Activated T-helper 17 cell treated with anti-CD3 and anti-CD28 coated beads, Interleukin-2, amount 50 U/mL, for 72 hours (primary cell): ENCODE measurements around the gene SPTBN5. TPM values are rescaled to one million over a fixed set of nuclear protein-coding genes. Genes with fewer than 3 reads are reported as not detected.
A peak's percentile ranks its signal among the peaks of the same experiment; 100 is the strongest.

Experiments used
- ATAC-seq: fragments of 150-1000 bp; cut with Tn5 transposase; replicated peaks from 2 replicates; pipeline ENCODE4 v1.10.0; 2021; ENCODE audit warnings: mild to moderate bottlenecking, moderate library complexity
- H3K27ac Mint-ChIP-seq: one replicate; pipeline ENCODE4 v1.8.0; 2022; ENCODE audit warnings: mixed read lengths
- H3K27me3 Mint-ChIP-seq: one replicate; pipeline ENCODE4 v1.8.0; 2022; ENCODE audit warnings: mixed read lengths
- H3K36me3 Mint-ChIP-seq: one replicate; pipeline ENCODE4 v1.8.0; 2022; ENCODE audit warnings: low read depth, mild to moderate bottlenecking, mixed read lengths
- H3K4me1 Mint-ChIP-seq: one replicate; pipeline ENCODE4 v1.8.0; 2022; ENCODE audit warnings: mixed read lengths
- H3K4me3 Mint-ChIP-seq: one replicate; pipeline ENCODE4 v1.8.0; 2022; ENCODE audit warnings: mild to moderate bottlenecking, mixed read lengths
- H3K9me3 Mint-ChIP-seq: one replicate; pipeline ENCODE4 v1.8.0; 2022; ENCODE audit warnings: mixed read lengths
- total RNA-seq, 2 donors: library from RNA; stranded (reverse); gene quantifications; one replicate each; pipeline ENCODE4 v1.2.3, GENCODE V29; 2022

The SPTBN5 gene
- total RNA-seq, 2 donors from 2014 or later = 2.4 to 4.9 TPM

DNA sequence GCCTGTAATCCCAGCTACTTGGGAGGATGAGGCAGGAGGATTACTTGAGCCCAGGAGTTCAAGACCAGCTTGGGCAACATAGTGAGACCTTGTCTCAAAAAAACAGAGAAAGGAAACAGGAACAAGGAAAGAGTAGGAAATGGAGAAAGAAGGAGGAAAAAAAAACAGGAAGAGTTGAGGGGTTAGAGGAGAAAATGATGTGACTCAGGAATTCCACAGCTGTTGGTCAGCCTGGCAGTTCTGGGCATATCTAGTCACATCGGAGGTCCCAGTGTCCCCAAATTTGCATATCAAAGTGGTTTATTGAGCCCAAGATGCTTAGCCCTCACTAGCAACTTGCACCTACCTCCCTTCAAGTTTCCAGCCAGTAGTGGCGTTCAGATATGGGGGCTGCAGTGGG lies 84.7 kb downstream of the SPTBN5 start:
- ATAC-seq = no peak
- Mint-ChIP-seq H3K27me3 (no peaks in the 10 kb centered on the region), H3K9me3 (no peaks in the 10 kb centered on the region), H3K27ac (peak overlapping the region; percentile 10), H3K36me3 (peaks cover 5% of the 10 kb centered on the region), H3K4me3 (no peak overlapping the region), H3K4me1 (peaks cover 13% of the 10 kb centered on the region)

DNA sequence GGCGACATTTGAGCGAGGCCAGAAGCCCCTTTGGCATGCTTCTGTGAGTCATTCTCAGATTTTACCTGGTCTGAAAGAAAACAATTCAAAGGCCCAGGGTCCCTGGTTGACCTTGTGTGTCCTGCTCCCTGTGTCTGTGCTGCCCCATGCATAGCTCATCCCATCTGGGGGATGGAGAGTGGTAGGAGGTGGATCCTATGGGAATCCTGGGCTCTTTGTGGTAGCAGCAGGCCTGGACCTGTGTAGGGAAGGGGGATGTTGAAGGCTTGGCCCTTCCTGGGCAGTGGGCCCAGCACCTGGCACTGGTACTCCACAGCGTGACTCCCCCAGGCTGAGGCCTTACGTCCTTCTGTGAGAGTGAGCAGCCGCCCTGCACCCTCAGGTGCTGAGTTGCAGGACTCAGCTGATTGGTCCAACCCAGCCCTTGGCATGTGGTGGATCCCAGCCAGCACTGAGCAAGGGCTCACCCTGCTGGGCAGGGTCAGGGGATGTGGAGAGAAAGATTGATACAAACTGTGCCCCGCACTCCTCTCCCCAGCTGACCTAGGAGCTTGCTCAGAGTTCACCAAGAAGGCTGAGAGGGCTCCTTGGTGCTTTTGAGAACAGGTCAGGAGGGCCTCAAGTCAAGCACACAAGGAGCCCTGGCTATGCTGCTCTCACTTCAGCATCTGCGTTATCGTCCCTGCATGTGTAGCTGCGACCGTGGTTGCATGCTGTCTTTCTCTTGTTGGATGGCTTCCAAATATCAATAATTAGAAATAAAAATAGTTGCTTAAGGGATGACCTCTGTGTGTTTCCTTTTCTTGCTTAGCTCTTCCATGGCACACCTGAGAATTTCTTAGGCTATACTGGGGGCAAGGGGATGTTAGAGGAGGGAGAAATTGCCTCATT lies 87.3 kb downstream of the SPTBN5 start:
- no peak for ATAC-seq
- no peaks in the 10 kb centered on the region for H3K27me3 Mint-ChIP-seq
- H3K36me3 Mint-ChIP-seq = no peaks in the 10 kb centered on the region
- peaks cover 13% of the 10 kb centered on the region for H3K4me1 Mint-ChIP-seq
- peak overlapping the region; percentile 62 for H3K27ac Mint-ChIP-seq
- H3K9me3 Mint-ChIP-seq = no peaks in the 10 kb centered on the region
- H3K4me3 Mint-ChIP-seq = no peak overlapping the region

DNA sequence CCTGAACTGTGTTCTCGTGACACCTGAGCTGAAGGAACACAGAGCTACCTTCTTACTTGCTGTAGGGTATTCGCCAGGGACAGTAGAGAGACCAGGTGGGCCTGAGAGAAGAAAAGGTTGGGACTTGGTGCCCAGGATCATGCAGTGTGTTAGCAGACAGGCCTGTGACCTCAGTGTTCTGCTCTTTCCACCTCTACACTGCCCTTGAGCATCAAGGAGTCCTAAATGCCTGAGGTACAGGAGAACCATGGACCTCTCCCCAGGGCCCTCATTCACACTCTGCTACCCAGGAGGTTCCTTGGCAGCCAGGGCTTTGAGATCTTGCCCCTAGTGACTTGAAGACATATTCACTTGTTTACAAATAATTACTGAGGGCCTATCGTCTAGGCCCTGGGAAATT lies 88.1 kb downstream of the SPTBN5 start:
- peak overlapping the region; percentile 62 for H3K27ac Mint-ChIP-seq
- H3K4me3 Mint-ChIP-seq = no peak overlapping the region
- H3K27me3 Mint-ChIP-seq = no peaks in the 10 kb centered on the region
- H3K36me3 Mint-ChIP-seq = peaks cover 8% of the 10 kb centered on the region
- no peak for ATAC-seq
- H3K9me3 Mint-ChIP-seq = no peaks in the 10 kb centered on the region
- peaks cover 13% of the 10 kb centered on the region for H3K4me1 Mint-ChIP-seq

DNA sequence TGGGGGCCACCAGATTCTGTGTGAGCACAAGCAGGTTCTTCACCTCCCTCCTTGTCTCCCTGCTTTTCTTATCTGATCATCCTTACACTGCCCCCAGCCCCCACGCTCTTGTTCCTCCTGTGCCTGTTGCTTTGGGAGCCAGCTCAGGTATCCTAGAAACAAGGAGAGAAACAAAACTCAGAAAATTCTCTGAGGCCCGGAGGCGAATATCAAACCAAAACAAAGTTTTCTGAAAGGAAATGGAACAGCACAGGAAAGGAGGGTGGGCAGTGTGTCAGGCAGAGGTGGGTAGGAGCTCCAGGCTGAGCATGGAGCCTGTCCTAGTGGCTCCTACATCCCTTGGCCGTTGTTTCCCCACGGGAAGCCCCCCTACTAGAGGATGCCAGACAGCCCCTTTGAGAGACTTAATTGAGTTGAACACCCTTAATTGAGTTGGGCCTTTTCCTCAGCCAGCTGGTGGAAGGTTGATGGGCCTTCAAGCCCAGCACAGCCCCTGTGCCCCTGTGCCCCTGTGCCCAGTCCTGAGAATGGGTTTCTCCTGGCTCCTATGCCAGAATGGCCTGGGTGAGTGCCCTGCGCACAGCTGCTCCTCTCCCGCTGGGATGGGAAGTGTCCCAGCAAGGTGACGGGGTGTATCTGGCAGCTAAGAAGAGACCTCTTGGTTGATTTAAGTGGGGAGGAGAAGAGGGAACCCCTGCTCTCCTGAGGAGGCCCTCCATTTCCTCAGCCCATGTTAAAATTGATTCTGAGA lies 88.8 kb downstream of the SPTBN5 start:
- no peaks in the 10 kb centered on the region for H3K9me3 Mint-ChIP-seq
- H3K27ac Mint-ChIP-seq = peak overlapping the region; percentile 62
- no peak overlapping the region for H3K4me3 Mint-ChIP-seq
- peaks cover 10% of the 10 kb centered on the region for H3K4me1 Mint-ChIP-seq
- H3K27me3 Mint-ChIP-seq = no peaks in the 10 kb centered on the region
- peaks cover 14% of the 10 kb centered on the region for H3K36me3 Mint-ChIP-seq
- ATAC-seq = no peak

DNA sequence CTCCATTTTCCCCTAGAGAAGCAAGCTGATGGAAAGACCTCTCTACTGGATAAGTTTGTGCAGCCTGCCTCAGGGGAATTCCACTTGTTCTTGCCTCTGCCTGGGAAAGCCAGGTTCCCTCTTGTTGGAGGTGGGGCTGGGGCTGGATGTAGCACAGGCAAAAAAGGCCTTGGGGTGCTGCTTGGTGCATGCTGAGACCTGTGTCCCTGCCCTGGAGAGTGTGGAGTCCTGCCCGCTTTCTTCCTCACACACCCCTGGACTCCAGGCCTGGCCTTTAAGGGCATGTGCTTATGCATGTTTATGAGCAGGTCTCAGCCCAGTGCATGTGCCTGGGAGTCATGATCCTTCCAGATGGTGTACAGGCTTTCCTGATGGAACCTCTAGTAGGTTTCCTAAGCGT lies 89.5 kb downstream of the SPTBN5 start:
- H3K27me3 Mint-ChIP-seq = no peaks in the 10 kb centered on the region
- peaks cover 22% of the 10 kb centered on the region for H3K36me3 Mint-ChIP-seq
- H3K27ac Mint-ChIP-seq = peak overlapping the region; percentile 53
- no peaks in the 10 kb centered on the region for H3K9me3 Mint-ChIP-seq
- peaks cover 8% of the 10 kb centered on the region for H3K4me1 Mint-ChIP-seq
- no peak overlapping the region for H3K4me3 Mint-ChIP-seq
- no peak for ATAC-seq

DNA sequence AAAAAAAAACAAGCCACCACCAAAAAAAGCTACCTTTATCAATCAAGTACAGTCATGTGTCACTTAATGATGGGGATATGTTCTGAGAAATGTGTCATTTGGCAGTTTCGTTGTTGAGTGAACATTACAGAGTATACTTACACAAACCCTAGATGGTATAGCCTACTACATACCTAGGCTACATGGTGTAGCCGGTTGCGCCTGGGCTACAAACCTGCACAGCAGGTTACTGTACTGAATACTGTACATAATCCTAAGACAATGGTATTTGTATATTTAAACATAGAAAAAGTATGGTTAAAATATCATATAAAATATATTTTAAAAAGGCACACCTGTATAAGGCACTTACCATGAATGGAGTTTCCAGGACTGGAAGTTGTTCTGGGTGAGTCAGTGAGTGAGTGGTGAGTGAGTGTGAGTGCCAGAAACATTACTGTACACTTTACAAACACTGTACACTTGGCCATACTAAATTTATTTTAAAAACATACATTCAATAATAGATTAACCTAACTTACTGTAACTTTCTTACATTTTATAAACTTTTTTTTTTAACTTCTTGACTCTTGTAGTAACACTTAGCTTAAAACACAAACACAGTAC lies 91.9 kb downstream of the SPTBN5 start:
- Mint-ChIP-seq H3K27ac (no peak overlapping the region), H3K4me1 (peaks cover 9% of the 10 kb centered on the region), H3K9me3 (no peaks in the 10 kb centered on the region), H3K4me3 (no peak overlapping the region), H3K36me3 (peaks cover 22% of the 10 kb centered on the region), H3K27me3 (no peaks in the 10 kb centered on the region)
- ATAC-seq = no peak

DNA sequence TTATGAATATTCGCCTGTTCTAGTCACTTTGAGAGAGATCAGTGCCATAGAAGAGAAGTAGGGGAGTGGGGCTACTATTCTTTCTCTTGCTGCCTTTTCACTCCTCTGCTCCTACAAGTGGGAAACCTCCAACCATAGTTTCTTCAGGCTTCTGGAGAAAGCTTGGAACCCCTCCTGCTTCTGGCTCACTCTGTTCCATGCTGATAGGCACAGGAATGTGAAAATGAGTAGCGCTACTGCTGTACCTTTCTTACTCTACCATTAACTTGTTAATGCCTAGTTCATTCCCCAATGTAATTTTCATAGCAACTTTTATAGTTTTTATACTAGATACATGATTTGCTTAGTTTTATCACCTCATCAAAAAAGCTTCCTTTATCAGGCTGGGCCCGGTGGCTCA lies 92.7 kb downstream of the SPTBN5 start:
- no peak for ATAC-seq
- Mint-ChIP-seq H3K27me3 (no peaks in the 10 kb centered on the region), H3K36me3 (peaks cover 22% of the 10 kb centered on the region), H3K27ac (no peak overlapping the region), H3K4me1 (peaks cover 11% of the 10 kb centered on the region), H3K9me3 (no peaks in the 10 kb centered on the region), H3K4me3 (no peak overlapping the region)

DNA sequence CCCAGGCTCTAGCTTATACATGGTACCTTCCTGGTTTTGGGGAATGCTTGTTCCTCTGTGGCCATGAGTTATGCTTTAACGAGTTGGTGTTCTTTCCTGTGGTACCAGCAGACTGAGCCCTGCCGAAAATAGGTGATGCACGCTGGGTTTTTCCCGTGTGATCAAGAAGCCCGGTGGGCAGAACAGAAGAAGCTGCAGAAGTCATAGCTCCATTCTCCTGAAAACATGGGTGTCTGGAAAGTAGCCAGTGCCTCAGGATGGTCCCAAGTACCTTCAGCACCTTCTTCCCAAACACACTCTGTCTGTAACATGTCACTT lies 94.4 kb downstream of the SPTBN5 start:
- Mint-ChIP-seq H3K27ac (peak overlapping the region; percentile 23), H3K4me1 (peaks cover 15% of the 10 kb centered on the region), H3K9me3 (no peaks in the 10 kb centered on the region), H3K27me3 (no peaks in the 10 kb centered on the region), H3K36me3 (peaks cover 22% of the 10 kb centered on the region), H3K4me3 (no peak overlapping the region)
- ATAC-seq = peak; percentile 59

DNA sequence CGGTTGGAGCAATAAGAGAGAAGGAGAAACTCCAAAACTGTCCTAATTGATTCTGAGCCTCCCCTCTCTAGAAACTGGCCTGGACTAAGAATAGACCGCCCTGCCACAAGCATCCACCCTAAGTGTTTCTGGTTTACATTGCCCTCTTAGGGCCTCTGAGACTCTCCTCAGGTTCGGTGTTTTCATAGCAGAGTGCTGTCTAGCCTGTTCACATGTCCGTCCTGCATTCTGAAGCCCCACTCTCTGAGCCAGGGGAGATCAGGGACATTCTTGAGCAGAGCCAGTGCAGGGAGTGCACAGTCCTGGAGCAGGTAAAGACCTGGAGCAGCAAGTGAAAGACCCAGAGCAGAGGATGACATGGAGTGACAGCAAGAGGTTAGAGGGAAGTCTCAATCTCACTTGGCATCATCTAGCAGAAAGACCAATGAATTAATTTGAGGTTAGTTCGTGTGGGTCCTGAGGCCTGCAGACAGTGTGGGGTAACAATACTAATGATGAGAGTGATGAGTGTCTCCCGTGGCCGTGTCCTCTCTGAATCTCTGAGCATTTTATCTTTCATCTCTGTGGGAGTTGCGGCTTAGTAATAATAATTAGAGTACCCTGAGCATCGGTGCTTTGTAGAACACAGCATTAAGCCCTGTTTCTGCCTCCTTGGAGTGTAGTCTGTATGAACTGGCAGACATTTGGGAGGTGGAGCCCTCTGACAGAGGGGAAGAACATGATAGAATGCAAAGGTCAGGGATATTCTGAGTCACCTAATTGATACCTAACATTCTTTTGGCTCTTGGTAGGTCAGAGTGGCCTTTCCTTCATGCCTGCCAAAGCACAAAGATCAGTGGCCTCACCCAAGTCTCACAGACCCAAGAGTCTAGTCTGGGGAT lies 95.0 kb downstream of the SPTBN5 start:
- peak; percentile 59 for ATAC-seq
- Mint-ChIP-seq H3K27me3 (no peaks in the 10 kb centered on the region), H3K36me3 (peaks cover 22% of the 10 kb centered on the region), H3K4me1 (peaks cover 15% of the 10 kb centered on the region), H3K9me3 (no peaks in the 10 kb centered on the region), H3K27ac (peak overlapping the region; percentile 23), H3K4me3 (no peak overlapping the region)

Other genes starting within 250 kb of the SPTBN5 start
- gene MGA, start 233.6 kb downstream of the SPTBN5 start, total RNA-seq = 10 to 100 TPM; 36.4 to 36.6 TPM
- gene MAPKBP1, start 119.6 kb downstream of the SPTBN5 start, total RNA-seq = 10 to 100 TPM; 33.7 to 45.5 TPM
- gene JMJD7, start 66.0 kb downstream of the SPTBN5 start, total RNA-seq = 10 to 100 TPM; 12.0 to 16.6 TPM
- 1 to 10 TPM; 2.7 to 8.3 TPM for gene PLA2G4B, start 55.2 kb downstream of the SPTBN5 start, total RNA-seq
- 10 to 100 TPM; 51.0 to 56.3 TPM for gene EHD4, start 78.5 kb upstream of the SPTBN5 start, total RNA-seq
- under 1 TPM in 1 of 2 donors, not detected in 1; 0.13 TPM for gene PLA2G4E, start 127.0 kb upstream of the SPTBN5 start, total RNA-seq
- under 1 TPM in 1 of 2 donors, not detected in 1; 0.09 TPM for gene PLA2G4D, start 200.5 kb upstream of the SPTBN5 start, total RNA-seq